MM.1S (cell line): ENCODE results near the gene RNF25.

Source experiments
- CTCF ChIP-seq: fragments of 300-600 bp; sonication (generic); IDR thresholded peaks from 2 replicates; pipeline ENCODE4 v1.5.1; 2016; ENCODE audit warnings: antibody characterized with exemption, low read length, mixed read lengths
- EZH2 ChIP-seq: fragments of 300-600 bp; sonication (generic); optimal IDR thresholded peaks from 2 replicates; pipeline ENCODE3; 2017; ENCODE audit warnings: low read depth, mild to moderate bottlenecking, antibody characterized with exemption, low read length, mixed read lengths
- EZH2phosphoT487 ChIP-seq: fragments of 300-600 bp; sonication (generic); IDR thresholded peaks from 2 replicates; pipeline ENCODE4 v1.6.1; 2018; ENCODE audit warnings: antibody characterized with exemption, low read length

- TF ChIP-seq EZH2 (no peak), CTCF (peak; percentile 69), EZH2phosphoT487 (no peak)
Observed at GRCh38 chr2:218658671-218659257, 13.0 kb downstream of the RNF25 start.
